Kidney (tissue), 14 donors: ENCODE measurements around the gene FHOD3. TPM values are rescaled to one million over a fixed set of nuclear protein-coding genes. Genes with fewer than 3 reads are reported as not detected.

Source experiments
- DNase-seq, 5 donors: peaks; one replicate each; pipeline ENCODE4 v3.0.0-alpha.2; 2013 to 2020
- FAIRE-seq: peaks from 2 replicates; lab custom pipeline; 2012; peaks lifted over from hg19 to GRCh38; lab: Jason Lieb, UNC
- H3K27ac ChIP-seq, 2 donors: one replicate each; pipeline ENCODE4 v1.7.0; 2013; ENCODE audit warnings: low read depth in 2 of 2, low read length in 2 of 2, inconsistent platforms in 1 of 2
- H3K27me3 ChIP-seq: one replicate; pipeline ENCODE4 v1.7.1; 2013; ENCODE audit warnings: low read length, inconsistent platforms; ENCODE audit not compliant: control insufficient read depth, insufficient read depth
- H3K36me3 ChIP-seq, 3 donors: one replicate each; pipeline versions ENCODE4 v1.7.0 to v1.7.1; 2013; ENCODE audit warnings: low read length in 3 of 3, control low read depth in 1 of 3, inconsistent platforms in 1 of 3; ENCODE audit not compliant: insufficient read depth in 3 of 3, control insufficient read depth in 2 of 3
- H3K4me1 ChIP-seq, 3 donors: one replicate each; pipeline versions ENCODE4 v1.7.0 to v1.7.1; 2013; ENCODE audit warnings: low read length in 3 of 3, inconsistent platforms in 1 of 3, low read depth in 1 of 3; ENCODE audit not compliant: control insufficient read depth in 2 of 3, insufficient read depth in 2 of 3
- H3K4me3 ChIP-seq, 3 donors: one replicate each; pipeline versions ENCODE4 v1.7.0 to v1.8.1; 2013; ENCODE audit warnings: low read length in 3 of 3, control low read depth in 1 of 3, inconsistent platforms in 1 of 3
- H3K9ac ChIP-seq, 3 donors: one replicate each; pipeline versions ENCODE4 v1.7.0 to v1.7.1; 2013; ENCODE audit warnings: low read length in 3 of 3, control low read depth in 1 of 3, inconsistent platforms in 1 of 3
- H3K9me3 ChIP-seq, 3 donors: one replicate each; pipeline versions ENCODE4 v1.7.0 to v1.7.1; 2013; ENCODE audit warnings: low read length in 3 of 3, control low read depth in 1 of 3, inconsistent platforms in 1 of 3; ENCODE audit not compliant: control insufficient read depth in 2 of 3, insufficient read depth in 1 of 3
- CTCF ChIP-seq: IDR thresholded peaks from 3 replicates; pipeline ENCODE4 v1.5.1; 2012; ENCODE audit warnings: mild to moderate bottlenecking, moderate library complexity, borderline replicate concordance; ENCODE audit not compliant: insufficient read depth; ENCODE audit errors: extremely low read depth
- intact Hi-C: fragments of 100-400 bp; cut with DNase I; formaldehyde crosslinking; loops from one replicate; pipeline ENCODE4 v1.11.1; 2022
- polyA plus RNA-seq: library from polyadenylated mRNA; stranded (reverse); fragments of 350-450 nt; fragmentation: Illumina TruSeq; extraction: RNeasy Lipid Tissue Mini Kit (QIAGEN cat#74804); gene quantifications from one replicate; pipeline ENCODE4 v1.2.3, GENCODE V29; 2014; ENCODE audit warnings: low read depth, low replicate concordance; ENCODE audit not compliant: insufficient read depth
- total RNA-seq: library from RNA; stranded (reverse); fragmentation: NEBNext Ultra II Directional; extraction: Animal tissue kit (Norgen Biotek cat#: 25700); gene quantifications from one replicate; pipeline ENCODE4 v1.2.1, GENCODE V29; 2021
- donor health status: control.
- donor health status: control.
- donor health status: control.
- donor health status: control.
- donor health status: control.
- donor health status: DM: yes; HTN: yes; CAD: no.
- donor health status: Normal renal cell carcinoma (clear cell type).

The FHOD3 gene
- total and polyA plus RNA-seq, 2 donors from 2014 or later: 21.5 to 28.0 TPM

GRCh38 chr18:36780748-36781147 lies 483.2 kb downstream of the FHOD3 start:
- intact Hi-C loops: no loop called here
- FAIRE-seq (no peak), DNase-seq (no peak)
- Histone ChIP-seq H3K4me3 (no peak overlapping the region), H3K36me3 (peaks cover 0 to 13% (median 6%) of the 10 kb centered on the region in 3 donors), H3K27ac (no peak overlapping the region), H3K4me1 (no peaks in the 10 kb centered on the region), H3K9me3 (no peaks in the 10 kb centered on the region), H3K27me3 (no peaks in the 10 kb centered on the region), H3K9ac (no peak overlapping the region)
- no peak for TF ChIP-seq CTCF

- Histone ChIP-seq H3K27ac (no peak overlapping the region), H3K27me3 (no peaks in the 10 kb centered on the region), H3K36me3 (peaks cover 0 to 13% (median 6%) of the 10 kb centered on the region in 3 donors), H3K9me3 (no peaks in the 10 kb centered on the region), H3K4me3 (no peak overlapping the region), H3K4me1 (peaks cover 0 to 2% (median 0%) of the 10 kb centered on the region in 3 donors), H3K9ac (no peak overlapping the region)
- TF ChIP-seq CTCF: no peak
- intact Hi-C loops: no loop called here
- DNase-seq: no peak
- FAIRE-seq: no peak
These were observed 485.2 kb downstream of the FHOD3 start for GRCh38 chr18:36782710-36783109.

GRCh38 chr18:36783792-36784191 lies 486.3 kb downstream of the FHOD3 start:
- Histone ChIP-seq H3K9ac (no peak overlapping the region), H3K9me3 (no peaks in the 10 kb centered on the region), H3K36me3 (peaks cover 0 to 13% (median 6%) of the 10 kb centered on the region in 3 donors), H3K27ac (no peak overlapping the region), H3K27me3 (no peaks in the 10 kb centered on the region), H3K4me3 (no peak overlapping the region), H3K4me1 (peaks cover 0 to 2% (median 0%) of the 10 kb centered on the region in 3 donors)
- DNase-seq (no peak), FAIRE-seq (no peak)
- intact Hi-C loops: no loop called here
- no peak for TF ChIP-seq CTCF

GRCh38 chr18:36786686-36787085 lies 489.2 kb downstream of the FHOD3 start:
- peak in 1 of 5 donors; percentile 83 for DNase-seq

More at GRCh38 chr18:36786686-36787085, 489.2 kb downstream of the FHOD3 start:
- H3K27ac ChIP-seq: no peak overlapping the region
- H3K4me3 ChIP-seq: no peak overlapping the region
- peaks cover 0 to 8% (median 0%) of the 10 kb centered on the region in 3 donors for H3K36me3 ChIP-seq
- H3K9me3 ChIP-seq: no peaks in the 10 kb centered on the region
- FAIRE-seq: no peak
- TF ChIP-seq CTCF: no peak
- intact Hi-C loops: no loop called here
- H3K27me3 ChIP-seq: no peaks in the 10 kb centered on the region
- H3K4me1 ChIP-seq: peaks cover 0 to 2% (median 0%) of the 10 kb centered on the region in 3 donors
- no peak overlapping the region for H3K9ac ChIP-seq
